ENCODE measurements around the gene LYPD6.

- no peak for TF ChIP-seq CTCF (IDR thresholded peaks at IDR 0.05; ENCODE audit: low read depth, low read length)
- TF ChIP-seq POLR2A (IDR thresholded peaks at IDR 0.05; ENCODE audit: extremely low read depth, insufficient read length) = no peak
These were observed at the start of gene LYPD6 for GRCh38 chr2:149330127-149331022.

Measured in NB4 (cell line).